HG02571 (cell line): ENCODE data around the gene HOATZ.

Source experiments
- ATAC-seq: cut with Tn5 transposase; IDR thresholded peaks from one replicate; pipeline ENCODE4 v1.9.1; 2021; ENCODE audit warnings: mild to moderate bottlenecking, moderate library complexity; ENCODE audit not compliant: unreplicated experiment

HOATZ gene

GRCh38 chr11:111521135-111521534 is 6.6 kb downstream of the HOATZ start:
- no peak for ATAC-seq

DNA sequence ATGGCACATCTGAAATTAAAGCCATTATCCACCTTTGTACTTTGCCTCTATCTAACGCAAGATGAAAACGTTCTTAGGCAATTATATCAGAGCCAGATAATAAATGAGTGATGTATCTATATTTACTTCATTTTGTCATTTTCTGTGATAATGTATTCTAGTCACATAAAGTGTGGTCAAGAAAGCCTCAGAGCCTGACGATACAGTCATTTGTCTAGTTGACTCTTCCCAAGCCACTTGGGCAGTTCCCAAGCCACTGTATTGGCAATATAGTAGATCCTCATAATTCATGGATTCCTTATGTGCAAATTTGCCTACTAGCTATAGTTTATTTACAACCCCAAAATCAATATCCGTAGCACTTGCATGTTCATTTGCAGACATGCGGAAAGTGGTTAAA is 7.8 kb downstream of the HOATZ start:
- no peak for ATAC-seq

DNA sequence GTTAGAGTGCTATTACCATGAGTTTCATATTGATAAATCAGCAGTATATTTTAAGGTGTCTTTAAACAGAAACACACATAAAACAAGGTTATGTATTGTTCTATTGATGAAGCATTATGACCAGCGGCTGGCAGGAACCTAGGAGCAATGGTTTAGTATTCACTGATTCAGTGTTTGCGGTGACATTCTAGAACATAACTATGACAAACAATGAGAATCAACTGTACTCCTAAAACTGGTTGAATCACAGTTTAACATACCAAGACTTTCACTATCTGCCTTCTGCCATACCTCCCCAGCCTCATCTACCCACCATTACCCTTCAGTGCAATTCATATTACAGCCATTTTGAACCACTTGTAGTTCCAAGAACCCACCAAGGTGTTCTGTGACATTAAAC is 8.8 kb downstream of the HOATZ start:
- no peak for ATAC-seq

DNA sequence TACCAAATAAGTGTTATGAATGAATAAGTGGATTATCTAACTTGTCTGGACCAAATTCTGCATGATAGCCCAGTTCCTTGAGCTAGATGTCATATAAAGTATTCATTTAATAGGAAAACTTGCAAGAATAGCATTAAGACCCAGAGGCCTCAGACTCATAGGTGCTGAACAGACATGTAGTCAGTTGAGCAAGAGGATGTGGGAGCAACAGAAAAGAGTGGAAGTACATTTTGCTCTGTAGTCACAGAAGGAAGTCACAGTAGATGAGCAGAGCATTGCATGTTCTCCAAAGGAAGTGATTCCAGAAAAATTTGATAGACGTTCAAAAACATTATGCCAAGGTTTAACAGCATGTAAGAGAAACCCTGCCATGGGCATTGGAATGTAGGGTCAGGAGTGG is 9.5 kb downstream of the HOATZ start:
- ATAC-seq, result no peak

- no peak for ATAC-seq
Measured at GRCh38 chr11:111525456-111525855, 10.9 kb downstream of the HOATZ start.

DNA sequence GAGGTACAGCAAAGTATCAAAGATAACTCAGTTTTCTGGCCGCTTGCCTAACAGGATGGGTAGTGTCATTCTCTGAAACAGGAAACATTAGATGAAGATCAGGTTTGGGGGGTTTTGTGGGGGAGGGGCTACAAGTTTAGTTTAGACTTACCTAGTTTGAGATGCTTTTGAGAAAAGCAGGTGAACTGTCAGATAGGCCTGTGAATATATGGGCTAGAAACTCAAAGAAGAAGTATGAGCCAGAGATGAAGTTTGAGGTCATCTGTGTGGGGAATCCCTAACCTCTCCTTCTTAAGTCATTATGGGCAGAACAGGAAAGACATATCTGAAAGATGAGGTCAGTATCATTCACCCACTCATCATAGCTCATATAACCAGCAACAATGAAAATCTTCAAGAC is 11.9 kb downstream of the HOATZ start:
- no peak for ATAC-seq

DNA sequence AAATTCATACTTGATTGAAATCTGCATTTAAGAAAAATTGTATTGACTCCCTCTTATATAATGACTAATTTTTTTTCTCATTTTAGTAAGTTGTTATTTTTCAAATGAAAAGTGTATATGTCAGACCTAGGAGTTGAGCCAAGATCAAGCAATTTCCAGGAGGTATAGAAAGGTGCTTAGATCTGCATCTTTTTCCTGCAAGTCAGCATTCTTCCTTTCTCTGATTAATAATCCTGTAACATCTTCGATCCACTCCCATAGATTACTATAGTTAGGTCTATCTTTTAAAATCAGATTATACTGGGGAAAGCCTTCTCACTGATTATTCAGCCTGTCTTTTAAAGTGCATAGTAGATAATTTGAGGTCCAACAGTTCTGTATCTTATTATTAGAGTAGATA is 12.7 kb downstream of the HOATZ start:
- ATAC-seq, result no peak

GRCh38 chr11:111528557-111528956 is 14.0 kb downstream of the HOATZ start:
- no peak for ATAC-seq

DNA sequence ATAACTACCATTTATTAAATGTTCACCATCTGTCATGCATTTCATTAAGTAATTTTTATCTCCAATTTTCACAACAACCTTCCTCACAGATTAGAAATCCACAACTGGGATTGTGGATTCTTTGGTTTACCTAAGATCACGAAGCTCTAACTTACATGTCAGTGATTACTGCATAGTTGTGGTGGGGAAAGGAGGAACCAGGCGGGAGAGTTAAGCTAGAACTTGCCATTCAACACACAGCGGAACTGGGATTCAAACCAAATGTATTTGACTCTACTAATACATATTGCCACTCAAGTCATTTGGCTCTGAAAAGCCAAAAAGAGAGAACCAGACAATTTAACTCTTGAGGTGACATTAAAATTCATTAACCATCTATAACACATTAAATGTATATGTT is 15.5 kb downstream of the HOATZ start:
- ATAC-seq, result no peak

DNA sequence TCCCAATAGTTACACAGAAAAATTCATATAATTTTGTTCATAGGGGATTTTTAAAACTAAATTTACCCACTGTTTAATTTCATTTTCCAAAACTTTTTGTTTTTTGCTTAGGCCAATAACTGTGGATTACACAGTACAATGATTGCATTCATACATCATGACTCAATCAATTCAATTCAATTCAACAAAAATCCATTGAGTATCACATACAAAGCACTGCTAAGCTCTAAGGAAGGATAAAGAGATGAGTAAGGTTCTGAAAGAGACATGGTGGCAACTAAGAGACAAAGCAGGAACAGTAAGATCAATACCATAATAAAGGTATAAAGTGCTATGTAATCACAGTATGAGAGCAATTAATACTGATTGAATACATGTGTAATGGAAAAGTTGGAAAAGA is 16.6 kb downstream of the HOATZ start:
- ATAC-seq, result no peak

DNA sequence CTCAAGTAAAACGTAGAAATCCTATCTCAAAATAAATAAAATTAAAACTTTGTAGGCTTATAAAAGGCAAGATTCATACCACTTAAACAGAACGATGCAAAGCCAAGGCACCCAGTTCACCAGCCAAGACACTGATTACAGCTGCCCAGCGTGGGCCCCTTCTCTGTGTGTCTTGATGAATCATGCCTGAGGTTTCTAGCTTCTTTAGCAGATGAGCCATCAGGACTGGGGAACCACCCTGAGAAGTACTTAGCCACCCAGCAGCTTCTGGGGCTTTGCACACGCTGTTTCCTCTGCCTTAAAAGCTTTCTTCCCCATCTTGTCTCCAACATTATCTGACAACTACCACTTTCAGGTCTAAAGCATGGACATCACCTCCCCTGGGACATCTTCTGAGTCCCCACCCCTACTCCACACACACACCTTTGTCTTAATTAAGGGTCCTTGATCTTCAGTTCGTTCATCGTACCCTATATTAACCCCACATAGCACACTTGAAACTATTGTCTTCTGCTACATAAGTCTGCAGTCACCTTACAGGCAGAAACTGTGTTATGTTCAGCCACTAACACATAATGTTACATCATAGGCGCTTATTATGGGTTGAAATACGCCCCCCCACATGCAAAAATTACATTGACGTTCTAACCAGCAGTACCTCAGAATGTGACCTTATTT is 17.2 kb downstream of the HOATZ start:
- ATAC-seq, result no peak

- ATAC-seq, result no peak
Measured at GRCh38 chr11:111532365-111532709, 17.8 kb downstream of the HOATZ start.

GRCh38 chr11:111535281-111535680 is 20.7 kb downstream of the HOATZ start:
- no peak for ATAC-seq

GRCh38 chr11:111537336-111537860 is 22.8 kb downstream of the HOATZ start:
- ATAC-seq, result no peak

DNA sequence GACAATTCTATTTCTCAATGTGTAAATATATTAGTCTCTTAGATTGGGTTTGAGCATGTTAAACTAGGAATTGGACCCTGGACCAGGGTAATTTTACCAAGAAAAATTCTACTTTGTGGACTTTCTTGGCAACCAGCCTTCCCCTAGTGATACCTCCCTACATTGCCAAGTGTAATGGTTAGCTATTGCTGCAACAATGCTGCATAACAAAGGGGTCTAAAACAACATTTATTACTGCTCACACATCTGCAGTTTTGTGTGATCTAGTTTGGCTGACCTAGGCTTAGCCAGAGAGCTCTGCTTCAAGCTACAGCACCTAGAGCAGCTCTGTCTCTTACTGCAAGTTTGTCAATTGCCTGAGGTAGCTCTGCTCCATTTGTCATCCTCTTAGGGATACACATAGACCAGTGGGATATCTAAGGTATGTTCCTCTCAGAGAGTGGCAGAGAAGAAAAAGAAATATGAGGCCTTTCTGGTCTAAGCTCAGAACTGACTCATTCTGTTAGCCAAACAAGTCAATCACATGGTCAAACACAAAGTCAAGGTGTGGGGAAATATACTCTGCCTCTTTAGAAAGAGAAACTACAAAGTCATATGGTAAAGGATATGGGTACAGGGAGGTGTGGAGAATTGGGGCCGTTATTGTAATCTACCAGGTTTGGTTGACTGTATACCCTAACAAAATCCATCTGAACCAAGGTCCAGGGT is 24.0 kb downstream of the HOATZ start:
- no peak for ATAC-seq

DNA sequence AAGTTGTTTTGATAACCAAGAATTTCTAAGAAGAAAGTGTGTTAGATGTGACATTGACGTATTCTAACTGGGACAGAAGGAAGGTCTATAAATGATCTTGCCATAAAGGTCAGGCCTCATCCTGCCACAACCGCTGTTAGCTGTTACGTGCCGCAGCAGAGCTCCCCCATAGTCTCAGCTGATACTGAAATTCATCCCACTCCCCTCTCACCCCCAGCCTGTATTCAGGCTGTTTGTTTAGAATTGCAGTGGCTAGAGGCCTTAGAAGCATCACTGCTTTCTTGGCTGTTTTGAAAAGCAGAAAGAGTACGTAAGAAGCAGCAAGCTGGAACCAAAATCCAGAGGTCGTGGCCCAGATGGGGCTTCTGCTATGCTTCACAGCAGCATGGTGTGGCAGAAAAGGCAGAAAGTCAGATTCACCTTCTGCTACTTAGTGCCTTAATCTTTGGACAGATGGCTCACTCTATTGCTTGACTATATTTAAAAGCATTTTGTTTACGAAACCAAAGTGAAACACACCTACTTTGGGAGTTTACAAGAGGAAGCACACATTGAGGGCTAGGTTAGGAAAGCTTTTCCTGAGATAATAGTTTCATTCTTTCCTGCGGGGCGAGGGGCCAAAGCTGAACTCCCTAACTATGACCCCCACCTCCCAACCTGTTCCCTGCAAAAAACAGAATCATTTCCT is 25.0 kb downstream of the HOATZ start:
- ATAC-seq, result no peak

DNA sequence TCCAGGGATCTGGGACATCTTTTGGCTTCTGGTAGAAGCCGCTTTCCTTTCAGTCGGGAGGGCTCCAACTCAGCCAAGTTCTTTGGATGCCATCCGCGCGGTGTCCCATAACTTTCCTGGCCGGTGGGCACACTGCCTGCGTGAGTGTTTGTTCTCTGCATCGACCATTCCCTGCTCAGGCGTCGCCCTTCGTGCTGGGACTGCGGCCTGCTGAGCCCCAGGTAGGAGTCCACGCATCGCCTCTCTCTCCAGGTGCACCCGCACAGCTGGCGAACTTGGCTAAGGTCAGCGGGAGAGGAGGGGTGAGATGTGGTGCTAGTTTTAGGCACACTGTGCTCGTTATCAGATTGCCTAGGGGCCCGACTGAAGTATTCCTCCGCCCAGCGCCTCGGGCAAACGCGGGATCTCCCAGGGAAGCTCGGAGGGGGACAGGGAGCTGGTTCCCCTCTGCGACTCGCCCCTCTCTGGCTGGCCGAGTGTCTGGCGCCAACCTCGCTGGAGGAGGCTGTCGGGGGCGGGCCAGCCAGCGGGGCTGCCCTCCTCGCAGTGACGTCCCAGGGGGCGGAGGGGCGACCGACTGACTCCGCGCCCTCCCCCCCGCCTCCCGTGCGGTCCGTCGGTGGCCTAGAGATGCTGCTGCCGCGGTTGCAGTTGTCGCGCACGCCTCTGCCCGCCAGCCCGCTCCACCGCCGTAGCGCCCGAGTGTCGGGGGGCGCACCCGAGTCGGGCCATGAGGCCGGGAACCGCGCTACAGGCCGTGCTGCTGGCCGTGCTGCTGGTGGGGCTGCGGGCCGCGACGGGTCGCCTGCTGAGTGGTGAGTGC is 25.7 kb downstream of the HOATZ start, which contains the start of gene LAYN:
TSS of gene LAYN (plus strand) at position 607 of the 823 bp plus-strand sequence. CDS start at position 731, 124 bp downstream.
- ATAC-seq, result no peak

DNA sequence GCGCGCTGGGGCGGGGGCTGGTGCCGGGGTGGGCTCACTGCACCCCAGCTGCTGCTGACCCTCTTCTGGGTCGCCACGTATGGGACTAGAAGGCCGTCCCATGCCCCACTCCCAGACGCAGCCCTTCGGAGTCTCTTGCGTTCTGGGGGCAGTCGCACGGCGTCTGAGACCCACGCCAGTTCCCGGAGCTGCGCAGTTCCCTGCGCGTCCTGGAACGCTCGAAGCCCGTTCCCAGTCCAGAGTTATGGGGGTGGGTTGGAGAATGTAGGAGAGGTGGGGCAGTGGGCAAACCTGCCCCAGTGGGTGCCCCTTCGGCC is 26.3 kb downstream of the HOATZ start:
- no peak for ATAC-seq

DNA sequence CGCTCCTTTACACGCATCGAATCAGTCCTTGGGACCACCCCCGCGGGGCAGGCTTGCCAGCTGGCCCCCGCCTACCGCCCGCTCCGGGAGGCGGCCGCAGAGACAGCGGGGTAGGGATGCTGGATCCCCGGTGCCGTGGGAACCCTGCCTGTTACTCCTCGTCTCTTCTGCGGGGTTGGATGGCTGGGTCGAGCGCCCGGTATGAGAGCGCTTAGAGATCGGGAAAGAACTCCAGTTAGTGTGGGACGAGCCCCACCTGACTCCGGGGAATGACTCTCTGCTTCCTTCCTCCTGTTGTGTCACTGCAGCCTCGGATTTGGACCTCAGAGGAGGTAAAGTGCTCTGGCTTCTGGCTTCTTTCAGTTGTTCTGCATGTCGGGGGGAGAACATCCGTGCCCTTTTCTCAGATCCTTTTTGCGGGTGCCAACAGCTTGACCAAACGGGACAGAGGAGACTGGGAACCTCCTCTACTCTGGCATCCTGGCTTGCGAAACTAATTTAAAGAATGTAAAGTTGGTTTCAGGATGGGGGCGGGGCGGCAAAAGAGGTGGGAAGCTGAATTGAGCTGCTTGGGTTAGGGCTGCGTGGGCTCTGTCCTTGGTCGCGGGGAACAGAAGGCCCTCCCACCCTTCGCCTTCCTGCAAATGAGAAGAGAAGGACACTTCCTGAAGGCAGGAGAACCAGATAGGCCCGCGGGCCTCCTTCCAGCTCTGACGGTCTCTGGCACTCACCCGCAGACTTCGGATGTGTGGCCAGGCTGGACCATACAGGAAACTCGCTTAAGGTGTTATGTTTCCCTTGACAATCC is 26.9 kb downstream of the HOATZ start:
- no peak for ATAC-seq

GRCh38 chr11:111542606-111543275 is 28.2 kb downstream of the HOATZ start:
- no peak for ATAC-seq
